ENCODE data around the gene RAB27B.

- TF ChIP-seq EZH2 (IDR thresholded peaks at IDR 0.05; ENCODE audit: borderline replicate concordance): no peak
- TF ChIP-seq CTCF (IDR thresholded peaks at IDR 0.05; ENCODE audit: poor library complexity): no peak
- no peak for TF ChIP-seq EZH2phosphoT487 (IDR thresholded peaks at IDR 0.05; ENCODE audit: low read depth, severe bottlenecking, unreplicated experiment)
Measured at GRCh38 chr18:54798186-54798585, 30.1 kb upstream of the RAB27B start.
